B cell (primary cell): ENCODE data around the gene RBM33. TPM values are rescaled to one million over a fixed set of nuclear protein-coding genes. Genes with fewer than 3 reads are reported as not detected.

Experiments used
- ATAC-seq: fragments of 200-7000 bp; cut with Tn5 transposase; one replicate; pipeline ENCODE4 v1.10.0; 2021; ENCODE audit warnings: low read depth, mild to moderate bottlenecking, moderate number of reproducible peaks, moderate library complexity
- CTCF ChIA-PET: fragments of 350-600 bp; sonication (Branson Sonifier 250); formaldehyde crosslinking; loops from one replicate; lab custom pipeline; 2021; ENCODE audit warnings: antibody characterized with exemption, inconsistent platforms; lab: Charles Lee
- POLR2A ChIA-PET: fragments of 350-600 bp; sonication (Branson Sonifier 250); formaldehyde crosslinking; loops from one replicate; lab custom pipeline; 2021; ENCODE audit warnings: antibody characterized with exemption; lab: Charles Lee
- DNase-seq: peaks from one replicate; pipeline ENCODE4 v3.0.0; 2013
- H2AFZ ChIP-seq: 2 replicates; pipeline ENCODE4 v1.6.1; 2012; ENCODE audit warnings: mild to moderate bottlenecking, low read depth, low read length; ENCODE audit not compliant: insufficient read depth, poor library complexity, severe bottlenecking
- H3K27ac ChIP-seq, 2 donors: 1 replicate in 1 of 2; 2 replicates in 1 of 2; pipeline ENCODE4 v1.5.1; 2012 to 2013; ENCODE audit warnings: low read length in 2 of 2, mild to moderate bottlenecking in 2 of 2, moderate library complexity in 1 of 2
- H3K27me3 ChIP-seq, 4 experiments: fragments of 200-600 bp in 1 of 4; sonication (generic) in 1 of 4; replicated peaks in 1 of 4; 1 replicate in 2 of 4; 2 replicates in 2 of 4; pipeline versions ENCODE4 v1.6.1 to v1.7.0; 2013 to 2016; ENCODE audit warnings: low read length in 3 of 4, mild to moderate bottlenecking in 2 of 4, mixed read lengths in 1 of 4, moderate library complexity in 1 of 4; ENCODE audit not compliant: insufficient read depth in 4 of 4, control insufficient read depth in 3 of 4; ENCODE audit errors: control extremely low read depth in 1 of 4
- H3K36me3 ChIP-seq, 2 experiments: replicated peaks in 1 of 2; 1 replicate in 1 of 2; 2 replicates in 1 of 2; pipeline versions ENCODE4 v1.6.1 to v1.7.1; 2013; ENCODE audit warnings: low read length in 1 of 2; ENCODE audit not compliant: insufficient read depth in 2 of 2, control insufficient read depth in 1 of 2; ENCODE audit errors: control extremely low read depth in 1 of 2, extremely low read depth in 1 of 2
- H3K4me1 ChIP-seq, 2 donors: fragments of 200-600 bp in 1 of 2; sonication (generic) in 1 of 2; 1 replicate in 1 of 2; 2 replicates in 1 of 2; pipeline versions ENCODE4 v1.5.1 to v1.6.1; 2013 to 2017; ENCODE audit warnings: low read length in 2 of 2; ENCODE audit not compliant: control insufficient read depth in 2 of 2, insufficient read depth in 2 of 2
- H3K4me2 ChIP-seq: replicated peaks from 2 replicates; pipeline ENCODE3; 2012; ENCODE audit warnings: mild to moderate bottlenecking, low read depth, low read length; ENCODE audit not compliant: poor library complexity, severe bottlenecking
- H3K4me3 ChIP-seq, 5 experiments: fragments of 200-600 bp in 1 of 5; sonication (generic) in 1 of 5; 1 replicate in 3 of 5; 2 replicates in 2 of 5; pipeline versions ENCODE4 v1.5.1 to v1.7.0; 2011 to 2016; ENCODE audit warnings: low read length in 4 of 5, mild to moderate bottlenecking in 4 of 5, low read depth in 2 of 5, control low read depth in 1 of 5, moderate library complexity in 1 of 5; ENCODE audit not compliant: insufficient read depth in 1 of 5; ENCODE audit errors: control extremely low read depth in 1 of 5, extremely low read depth in 1 of 5
- H3K79me2 ChIP-seq: fragments of 200-600 bp; sonication (generic); one replicate; pipeline ENCODE4 v1.6.0; 2016; ENCODE audit warnings: low read length; ENCODE audit not compliant: control insufficient read depth, insufficient read depth
- H3K9ac ChIP-seq: fragments of 200-600 bp; sonication (generic); 2 replicates; pipeline ENCODE4 v1.6.1; 2017; ENCODE audit warnings: mild to moderate bottlenecking, low read length, moderate library complexity
- H3K9me3 ChIP-seq, 3 donors: one replicate each; pipeline versions ENCODE4 v1.6.1 to v1.7.1; 2013; ENCODE audit warnings: low read length in 2 of 3; ENCODE audit not compliant: control insufficient read depth in 2 of 3, insufficient read depth in 1 of 3; ENCODE audit errors: control extremely low read depth in 1 of 3
- H4K20me1 ChIP-seq: 2 replicates; pipeline ENCODE4 v1.6.0; 2012; ENCODE audit warnings: mild to moderate bottlenecking, low read length; ENCODE audit not compliant: insufficient read depth, control insufficient read depth, poor library complexity, severe bottlenecking
- H3K27ac Mint-ChIP-seq: one replicate; pipeline ENCODE4 v1.8.0; 2021; ENCODE audit warnings: mixed read lengths
- H3K27me3 Mint-ChIP-seq: one replicate; pipeline ENCODE4 v1.8.0; 2021; ENCODE audit warnings: mixed read lengths
- H3K4me1 Mint-ChIP-seq: one replicate; pipeline ENCODE4 v1.8.0; 2021; ENCODE audit warnings: mixed read lengths
- H3K4me3 Mint-ChIP-seq: one replicate; pipeline ENCODE4 v1.8.0; 2021; ENCODE audit warnings: mixed read lengths
- H3K9me3 Mint-ChIP-seq: one replicate; pipeline ENCODE4 v1.8.0; 2022; ENCODE audit warnings: mixed read lengths; ENCODE audit not compliant: insufficient read depth
- CTCF ChIP-seq: fragments of 200-600 bp; IDR thresholded peaks from one replicate; pipeline ENCODE4 v1.8.0; 2022; ENCODE audit warnings: antibody characterized with exemption, mild to moderate bottlenecking
- EZH2 ChIP-seq: IDR thresholded peaks from 2 replicates; pipeline ENCODE4 v1.6.1; 2012; ENCODE audit warnings: borderline replicate concordance, low read depth, mild to moderate bottlenecking, moderate library complexity, low read length; ENCODE audit not compliant: insufficient read depth, poor library complexity, severe bottlenecking
- WGBS: methylation state at CpG from one replicate; pipeline ENCODE4 v1.1.5; 2013; ENCODE audit warnings: missing lambda C conversion rate; ENCODE audit not compliant: insufficient coverage; 5-methylcytosine and 5-hydroxymethylcytosine counted together
- intact Hi-C: fragments of 100-400 bp; cut with micrococcal nuclease; formaldehyde crosslinking; loops from one replicate; pipeline ENCODE4 v1.10.0; 2022
- polyA plus RNA-seq: library from polyadenylated mRNA; depleted of rRNA; stranded (reverse); fragments of >200 nt; gene quantifications from 2 replicates; pipeline ENCODE4 v1.2.3, GENCODE V29; 2012
- total RNA-seq, 2 donors: library from RNA; stranded (reverse); fragments of 120-200 nt in 1 of 2; gene quantifications; 1 replicate in 1 of 2; 2 replicates in 1 of 2; pipeline versions ENCODE4 v1.2.3 to v1.2.4, GENCODE V29; 2013 to 2022

Gene RBM33
- total and polyA plus RNA-seq, 2 donors (not counting 1 experiment from before 2014, with no cell fraction given) = 33.5 to 189 TPM

GRCh38 chr7:155806096-155806871 lies 161.8 kb downstream of the RBM33 start:
- ChIA-PET POLR2A (no interaction called here), CTCF (no interaction called here)
- Histone ChIP-seq H3K27ac (no peak overlapping the region), H3K27me3 (peaks cover 0 to 74% (median 33%) of the 10 kb centered on the region in 4 experiments), H3K79me2 (no peaks in the 10 kb centered on the region), H3K9me3 (peaks cover 0 to 22% (median 0%) of the 10 kb centered on the region in 3 donors), H3K4me3 (peak overlapping the region in 1 of 5 experiments; percentile 49), H3K36me3 (no peaks in the 10 kb centered on the region), H3K4me1 (peaks cover 39 to 62% of the 10 kb centered on the region in 2 donors), H4K20me1 (no peaks in the 10 kb centered on the region), H3K9ac (peak overlapping the region; percentile 58), H2AFZ (peak overlapping the region; percentile 66), H3K4me2 (peak overlapping the region; percentile 95)
- Mint-ChIP-seq H3K9me3 (no peaks in the 10 kb centered on the region), H3K27me3 (peaks cover 51% of the 10 kb centered on the region), H3K4me1 (peaks cover 34% of the 10 kb centered on the region), H3K4me3 (peak overlapping the region; percentile 55), H3K27ac (no peak overlapping the region)
- intact Hi-C loops = no loop called here
- TF ChIP-seq EZH2 (no peak), CTCF (no peak)
- DNase-seq = no peak
- WGBS = 21% methylated on average over 45 of the region's 47 CpGs
- ATAC-seq = no peak

GRCh38 chr7:155807065-155807671 lies 162.7 kb downstream of the RBM33 start:
- no peak overlapping the region for H3K4me3 ChIP-seq
- no peak for DNase-seq
- no peaks in the 10 kb centered on the region for H3K36me3 ChIP-seq
- intact Hi-C loops = no loop called here
- no peaks in the 10 kb centered on the region for H3K9me3 Mint-ChIP-seq
- no peak overlapping the region for H3K4me2 ChIP-seq
- H2AFZ ChIP-seq = no peak overlapping the region
- TF ChIP-seq EZH2 (no peak), CTCF (no peak)
- ChIA-PET POLR2A (no interaction called here), CTCF (no interaction called here)
- H3K27ac Mint-ChIP-seq = no peak overlapping the region
- WGBS = 20% methylated on average over 15 of the region's 19 CpGs
- no peak for ATAC-seq
- peaks cover 46 to 67% of the 10 kb centered on the region in 2 donors for H3K4me1 ChIP-seq
- peaks cover 0 to 22% (median 0%) of the 10 kb centered on the region in 3 donors for H3K9me3 ChIP-seq
- H3K27me3 ChIP-seq = peaks cover 0 to 79% (median 38%) of the 10 kb centered on the region in 4 experiments
- H4K20me1 ChIP-seq = no peaks in the 10 kb centered on the region
- H3K4me3 Mint-ChIP-seq = no peak overlapping the region
- H3K27me3 Mint-ChIP-seq = peaks cover 55% of the 10 kb centered on the region
- peaks cover 40% of the 10 kb centered on the region for H3K4me1 Mint-ChIP-seq
- no peaks in the 10 kb centered on the region for H3K79me2 ChIP-seq
- no peak overlapping the region for H3K27ac ChIP-seq
- H3K9ac ChIP-seq = no peak overlapping the region
